ENCODE data around the gene GPR12. TPM values are rescaled to one million over a fixed set of nuclear protein-coding genes. Genes with fewer than 3 reads are reported as not detected.
"Not testable (repeated sequence)": the region's sequence is repeated elsewhere in the genome, so short reads cannot be mapped to it uniquely, and the experiment has no call there.

Gene GPR12
- polyA plus RNA-seq, 3 donors, result not detected

GRCh38 chr13:26749905-26750304 is 10.7 kb downstream of the GPR12 start:
- DNase-seq (ENCODE audit: low read depth in 3 of 3, low spot score in 2 of 3), result no peak

GRCh38 chr13:26749285-26749684 is 11.3 kb downstream of the GPR12 start:
- DNase-seq (ENCODE audit: low read depth in 3 of 3, low spot score in 2 of 3), result no peak

GRCh38 chr13:26747706-26748105 is 12.9 kb downstream of the GPR12 start:
- no peak for DNase-seq (ENCODE audit: low read depth in 3 of 3, low spot score in 2 of 3)

GRCh38 chr13:26743971-26744370 is 16.6 kb downstream of the GPR12 start:
- DNase-seq (ENCODE audit: low read depth in 3 of 3, low spot score in 2 of 3), result no peak

GRCh38 chr13:26742691-26743358 is 17.8 kb downstream of the GPR12 start:
- DNase-seq (ENCODE audit: low read depth in 3 of 3, low spot score in 2 of 3), result no peak

- DNase-seq (ENCODE audit: low read depth in 3 of 3, low spot score in 2 of 3), result no peak
These were observed 24.9 kb downstream of the GPR12 start for GRCh38 chr13:26735677-26736076.

GRCh38 chr13:26727633-26728032 is 33.0 kb downstream of the GPR12 start:
- no peak for DNase-seq (ENCODE audit: low read depth in 3 of 3, low spot score in 2 of 3)

- DNase-seq (ENCODE audit: low read depth in 3 of 3, low spot score in 2 of 3), result no peak
These were observed 33.5 kb downstream of the GPR12 start for GRCh38 chr13:26727122-26727521.

GRCh38 chr13:26726684-26727083 is 33.9 kb downstream of the GPR12 start:
- DNase-seq (ENCODE audit: low read depth in 3 of 3, low spot score in 2 of 3), result no peak

- not testable (repeated sequence) for DNase-seq (ENCODE audit: low read depth in 3 of 3, low spot score in 2 of 3)
These were observed 37.0 kb downstream of the GPR12 start for GRCh38 chr13:26723620-26724019.

GRCh38 chr13:26722321-26722720 is 38.3 kb downstream of the GPR12 start:
- DNase-seq (ENCODE audit: low read depth in 3 of 3, low spot score in 2 of 3), result no peak

GRCh38 chr13:26721251-26722121 is 39.1 kb downstream of the GPR12 start:
- no peak for DNase-seq (ENCODE audit: low read depth in 3 of 3, low spot score in 2 of 3)

- DNase-seq (ENCODE audit: low read depth in 3 of 3, low spot score in 2 of 3), result no peak
These were observed 41.1 kb downstream of the GPR12 start for GRCh38 chr13:26719356-26719945.

- DNase-seq (ENCODE audit: low read depth in 3 of 3, low spot score in 2 of 3), result no peak
These were observed 41.7 kb downstream of the GPR12 start for GRCh38 chr13:26718872-26719271.

GRCh38 chr13:26718146-26718545 is 42.4 kb downstream of the GPR12 start:
- DNase-seq (ENCODE audit: low read depth in 3 of 3, low spot score in 2 of 3), result no peak

GRCh38 chr13:26716984-26717383 is 43.6 kb downstream of the GPR12 start:
- DNase-seq (ENCODE audit: low read depth in 3 of 3, low spot score in 2 of 3), result no peak

GRCh38 chr13:26713341-26713740 is 47.2 kb downstream of the GPR12 start:
- DNase-seq (ENCODE audit: low read depth in 3 of 3, low spot score in 2 of 3), result no peak

- no peak for DNase-seq (ENCODE audit: low read depth in 3 of 3, low spot score in 2 of 3)
These were observed 49.4 kb downstream of the GPR12 start for GRCh38 chr13:26711211-26711610.

GRCh38 chr13:26710166-26710565 is 50.4 kb downstream of the GPR12 start:
- no peak for DNase-seq (ENCODE audit: low read depth in 3 of 3, low spot score in 2 of 3)

GRCh38 chr13:26709461-26709860 is 51.1 kb downstream of the GPR12 start:
- no peak for DNase-seq (ENCODE audit: low read depth in 3 of 3, low spot score in 2 of 3)

GRCh38 chr13:26708007-26708297 is 52.6 kb downstream of the GPR12 start:
- no peak for DNase-seq (ENCODE audit: low read depth in 3 of 3, low spot score in 2 of 3)
